Retinal pigment epithelial cell (primary cell): ENCODE data around the gene RHBDF1.
"Not testable (repeated sequence)": the region's sequence is repeated elsewhere in the genome, so short reads cannot be mapped to it uniquely, and the experiment has no call there.

Experiments used
- DNase-seq: peaks from one replicate; pipeline ENCODE4 v3.0.0-alpha.2; 2010; ENCODE audit warnings: low read depth
- H3K4me3 ChIP-seq: 2 replicates; pipeline ENCODE4 v1.5.1; 2011; ENCODE audit warnings: mild to moderate bottlenecking, low read length, control low read depth, moderate library complexity
- CTCF ChIP-seq: conservative IDR thresholded peaks from 2 replicates; pipeline ENCODE4 v1.5.1; 2011; ENCODE audit warnings: low read depth, low read length, control low read depth, inconsistent platforms

Gene RHBDF1

DNA sequence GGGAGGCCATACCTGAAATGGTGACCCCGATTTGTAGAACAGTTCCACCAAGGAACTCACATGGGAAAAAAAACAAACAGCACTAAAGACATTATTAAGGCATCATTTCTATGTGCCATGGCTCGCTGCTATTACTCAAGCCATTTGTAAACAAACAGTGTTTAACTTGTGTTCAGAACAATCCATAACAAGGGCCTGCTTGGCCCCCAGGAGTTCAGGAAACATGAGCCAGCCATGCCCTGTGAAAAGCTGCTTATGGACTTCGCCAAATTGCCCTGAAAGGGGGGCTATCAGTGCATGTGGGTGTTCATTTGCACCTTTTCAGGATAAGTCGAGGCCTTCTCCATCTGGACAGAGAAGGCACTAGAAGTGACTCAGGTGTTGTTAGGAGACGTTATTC, 27.0 kb downstream of the RHBDF1 start:
- TF ChIP-seq CTCF = no peak

DNA sequence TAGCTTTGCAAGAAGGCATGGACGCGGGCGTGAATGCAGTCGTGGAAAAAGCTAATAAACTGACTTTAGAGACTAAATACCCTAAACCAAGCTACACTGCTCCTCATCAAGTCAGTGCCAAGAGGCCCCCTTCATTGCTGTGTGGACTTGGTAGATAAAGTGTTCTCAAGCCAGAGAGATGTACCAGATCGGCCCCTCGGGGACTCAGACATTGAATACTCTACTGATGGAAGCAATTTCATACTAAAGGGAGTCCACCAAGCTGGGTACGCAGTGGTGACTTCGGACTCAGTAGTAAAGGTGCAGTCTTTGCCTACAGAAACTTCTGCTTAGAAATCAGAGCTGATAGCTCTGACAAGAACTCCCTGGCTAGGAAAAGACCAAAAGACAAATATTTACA, 27.8 kb downstream of the RHBDF1 start:
- no peak for DNase-seq
- H3K4me3 ChIP-seq = no peak overlapping the region
- no peak for TF ChIP-seq CTCF

More for the DNA sequence above, 27.0 kb downstream of the RHBDF1 start:
- DNase-seq = no peak
- no peak overlapping the region for H3K4me3 ChIP-seq

GRCh38 chr16:43294-43693, 29.1 kb downstream of the RHBDF1 start:
- H3K4me3 ChIP-seq = no peak overlapping the region
- no peak for TF ChIP-seq CTCF
- no peak for DNase-seq

- no peak for DNase-seq
- no peak overlapping the region for H3K4me3 ChIP-seq
- no peak for TF ChIP-seq CTCF
Observed at GRCh38 chr16:42691-43090, 29.7 kb downstream of the RHBDF1 start.

DNA sequence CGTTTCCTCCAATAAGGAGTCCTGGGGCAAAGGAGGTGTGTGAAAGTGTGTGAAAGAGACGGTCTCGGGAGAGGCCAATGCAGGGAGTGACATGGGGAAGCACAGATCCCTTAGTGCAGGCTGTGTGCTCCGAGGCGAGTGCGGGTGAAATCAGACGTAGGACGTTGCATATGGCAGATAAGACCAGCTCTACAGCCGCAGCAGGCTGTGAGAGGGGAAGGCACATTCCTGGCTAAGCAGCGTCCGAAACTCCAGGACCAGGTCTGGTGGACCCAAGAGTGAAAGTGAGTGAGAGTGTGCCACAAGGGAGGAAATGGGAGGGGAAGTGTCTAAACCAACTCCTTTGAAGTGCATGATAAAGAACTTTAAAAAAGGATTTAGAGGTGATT, 30.4 kb downstream of the RHBDF1 start:
- no peak overlapping the region for H3K4me3 ChIP-seq
- TF ChIP-seq CTCF = no peak
- DNase-seq = no peak

DNA sequence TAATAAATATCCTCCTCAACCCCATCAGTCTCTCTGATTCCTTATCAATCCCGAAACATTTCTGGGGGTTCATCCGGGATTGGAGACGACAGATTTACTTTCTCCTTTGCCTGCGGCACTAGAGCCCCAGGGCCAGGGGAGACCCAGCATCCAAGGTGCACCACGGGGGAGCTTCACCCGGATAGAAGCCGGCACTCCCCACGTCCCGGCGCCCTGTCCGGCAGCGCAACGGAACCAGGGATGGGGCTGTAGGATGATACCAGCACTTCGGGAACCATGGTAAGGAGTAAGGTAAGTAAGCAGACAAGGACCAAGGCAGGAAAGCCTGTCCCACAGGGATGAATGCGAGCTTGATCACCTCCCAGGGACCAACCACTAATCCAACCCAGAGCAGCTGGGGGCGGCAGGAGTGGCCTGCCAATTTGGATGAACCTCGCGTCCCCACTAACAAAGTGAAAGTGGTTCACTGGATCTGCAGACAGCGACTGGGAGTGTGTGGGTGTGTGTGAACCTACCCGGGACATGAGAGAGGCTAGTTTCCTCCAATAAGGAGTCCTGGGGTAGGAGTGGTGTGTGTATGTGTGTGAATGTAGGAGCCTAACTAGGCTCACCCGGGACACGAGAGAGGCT, 30.9 kb downstream of the RHBDF1 start:
- DNase-seq = no peak
- no peak for TF ChIP-seq CTCF
- no peak overlapping the region for H3K4me3 ChIP-seq

- no peak for TF ChIP-seq CTCF
- no peak for DNase-seq
- no peak overlapping the region for H3K4me3 ChIP-seq
Observed at GRCh38 chr16:38941-39892, 33.2 kb downstream of the RHBDF1 start.

DNA sequence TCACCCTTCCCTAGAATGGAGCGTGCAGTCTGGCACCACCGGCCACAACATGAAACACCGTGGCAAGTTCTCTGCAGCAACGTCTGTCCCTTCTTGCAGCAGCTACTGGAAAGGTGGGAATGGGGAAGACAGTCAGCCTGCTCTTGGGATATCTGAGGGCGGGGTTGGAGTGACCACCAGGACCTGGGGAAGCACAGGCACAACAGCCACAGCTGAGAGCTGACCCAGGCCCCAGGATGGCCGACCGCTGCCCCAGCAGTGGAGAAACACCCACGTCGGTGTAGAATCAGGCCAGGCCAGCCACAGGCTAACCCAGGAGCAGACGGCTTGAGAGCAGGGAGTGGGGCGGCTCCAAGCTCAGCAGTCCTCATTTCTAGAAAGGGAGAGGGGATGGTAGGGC, 34.2 kb downstream of the RHBDF1 start:
- H3K4me3 ChIP-seq, DNase-seq: not testable (repeated sequence)
